DND-41 (cell line): ENCODE results near the gene TTLL5.

Experiments
- ATAC-seq: fragments of 200-7000 bp; cut with Tn5 transposase; 3 replicates; pipeline ENCODE4 v1.9.1; 2021; ENCODE audit warnings: low read depth; ENCODE audit not compliant: insufficient read depth
- DNase-seq: peaks from one replicate; pipeline ENCODE4 v3.0.0-alpha.2; 2020
- H2AFZ ChIP-seq: 2 replicates; pipeline ENCODE4 v1.6.0; 2012; ENCODE audit warnings: low read depth, low read length
- H3K27ac ChIP-seq: 2 replicates; pipeline ENCODE4 v1.5.1; 2012; ENCODE audit warnings: low read length, inconsistent platforms
- H3K27me3 ChIP-seq: fragments of 200-600 bp; sonication (generic); 2 replicates; pipeline ENCODE4 v1.6.0; 2012; ENCODE audit warnings: low read length, mild to moderate bottlenecking, inconsistent platforms; ENCODE audit not compliant: insufficient read depth, poor library complexity
- H3K36me3 ChIP-seq: 2 replicates; pipeline ENCODE4 v1.5.1; 2012; ENCODE audit warnings: low read length, inconsistent platforms; ENCODE audit not compliant: insufficient read depth
- H3K4me1 ChIP-seq: 2 replicates; pipeline ENCODE4 v1.5.1; 2012; ENCODE audit warnings: mild to moderate bottlenecking, low read length; ENCODE audit not compliant: insufficient read depth
- H3K4me2 ChIP-seq: 2 replicates; pipeline ENCODE4 v1.6.0; 2012; ENCODE audit warnings: mild to moderate bottlenecking, moderate library complexity, low read length, inconsistent platforms; ENCODE audit not compliant: insufficient read depth
- H3K4me3 ChIP-seq, 2 experiments: fragments of 200-600 bp in 1 of 2; shearing (Covaris generic) in 1 of 2; 2 replicates each; pipeline ENCODE4 v1.5.1; 2012 to 2016; ENCODE audit warnings: inconsistent platforms in 2 of 2, low read length in 2 of 2, mild to moderate bottlenecking in 2 of 2, low read depth in 1 of 2, moderate library complexity in 1 of 2
- H3K79me2 ChIP-seq: 2 replicates; pipeline ENCODE4 v1.6.0; 2012; ENCODE audit warnings: low read length, inconsistent platforms; ENCODE audit not compliant: insufficient read depth
- H3K9ac ChIP-seq: 2 replicates; pipeline ENCODE4 v1.6.0; 2012; ENCODE audit warnings: low read depth, mild to moderate bottlenecking, inconsistent platforms, low read length, moderate library complexity
- H3K9me3 ChIP-seq: 2 replicates; pipeline ENCODE4 v1.5.1; 2012; ENCODE audit warnings: low read length, moderate library complexity, mild to moderate bottlenecking, inconsistent platforms; ENCODE audit not compliant: insufficient read depth, severe bottlenecking
- H4K20me1 ChIP-seq: 2 replicates; pipeline ENCODE4 v1.6.0; 2012; ENCODE audit warnings: low read length; ENCODE audit not compliant: insufficient read depth
- CTCF ChIP-seq: IDR thresholded peaks from 2 replicates; pipeline ENCODE4 v1.5.1; 2012; ENCODE audit warnings: borderline replicate concordance, low read length, moderate library complexity, mild to moderate bottlenecking; ENCODE audit not compliant: poor library complexity, severe bottlenecking; ENCODE audit errors: extremely low read depth
- EZH2 ChIP-seq: IDR thresholded peaks from 3 replicates; pipeline ENCODE4 v1.6.1; 2012; ENCODE audit warnings: borderline replicate concordance, low read depth, mild to moderate bottlenecking, moderate library complexity, low read length, inconsistent platforms; ENCODE audit not compliant: severe bottlenecking

Gene TTLL5

GRCh38 chr14:75978249-75978731 is 317.2 kb downstream of the TTLL5 start:
- H3K9me3 ChIP-seq: no peaks in the 10 kb centered on the region
- H3K4me1 ChIP-seq: peaks cover 30% of the 10 kb centered on the region
- peaks cover 4% of the 10 kb centered on the region for H3K27me3 ChIP-seq
- H3K79me2 ChIP-seq: no peaks in the 10 kb centered on the region
- 0 out of 2 replicates have a peak, but pooled peaks cover 3% of the 10 kb centered on the region for H4K20me1 ChIP-seq
- DNase-seq (no peak), ATAC-seq (no peak)
- H3K4me2 ChIP-seq: no peak overlapping the region
- TF ChIP-seq EZH2 (no peak), CTCF (no peak)
- H3K4me3 ChIP-seq: no peak overlapping the region
- no peaks in the 10 kb centered on the region for H3K36me3 ChIP-seq
- H3K9ac ChIP-seq: no peak overlapping the region
- no peak overlapping the region for H2AFZ ChIP-seq
- no peak overlapping the region for H3K27ac ChIP-seq

- no peaks in the 10 kb centered on the region for H3K79me2 ChIP-seq
- no peak overlapping the region for H2AFZ ChIP-seq
- H3K27me3 ChIP-seq: peaks cover 4% of the 10 kb centered on the region
- H3K4me2 ChIP-seq: no peak overlapping the region
- ATAC-seq (no peak), DNase-seq (peak; percentile 32)
- peaks cover 30% of the 10 kb centered on the region for H3K4me1 ChIP-seq
- H3K4me3 ChIP-seq: no peak overlapping the region
- H4K20me1 ChIP-seq: 0 out of 2 replicates have a peak, but pooled peaks cover 3% of the 10 kb centered on the region
- peak; percentile 68 for TF ChIP-seq CTCF
- TF ChIP-seq EZH2: no peak
- H3K36me3 ChIP-seq: no peaks in the 10 kb centered on the region
- H3K9me3 ChIP-seq: no peaks in the 10 kb centered on the region
- no peak overlapping the region for H3K27ac ChIP-seq
- no peak overlapping the region for H3K9ac ChIP-seq
Measured at GRCh38 chr14:75979071-75979571, 318.1 kb downstream of the TTLL5 start.

DNA sequence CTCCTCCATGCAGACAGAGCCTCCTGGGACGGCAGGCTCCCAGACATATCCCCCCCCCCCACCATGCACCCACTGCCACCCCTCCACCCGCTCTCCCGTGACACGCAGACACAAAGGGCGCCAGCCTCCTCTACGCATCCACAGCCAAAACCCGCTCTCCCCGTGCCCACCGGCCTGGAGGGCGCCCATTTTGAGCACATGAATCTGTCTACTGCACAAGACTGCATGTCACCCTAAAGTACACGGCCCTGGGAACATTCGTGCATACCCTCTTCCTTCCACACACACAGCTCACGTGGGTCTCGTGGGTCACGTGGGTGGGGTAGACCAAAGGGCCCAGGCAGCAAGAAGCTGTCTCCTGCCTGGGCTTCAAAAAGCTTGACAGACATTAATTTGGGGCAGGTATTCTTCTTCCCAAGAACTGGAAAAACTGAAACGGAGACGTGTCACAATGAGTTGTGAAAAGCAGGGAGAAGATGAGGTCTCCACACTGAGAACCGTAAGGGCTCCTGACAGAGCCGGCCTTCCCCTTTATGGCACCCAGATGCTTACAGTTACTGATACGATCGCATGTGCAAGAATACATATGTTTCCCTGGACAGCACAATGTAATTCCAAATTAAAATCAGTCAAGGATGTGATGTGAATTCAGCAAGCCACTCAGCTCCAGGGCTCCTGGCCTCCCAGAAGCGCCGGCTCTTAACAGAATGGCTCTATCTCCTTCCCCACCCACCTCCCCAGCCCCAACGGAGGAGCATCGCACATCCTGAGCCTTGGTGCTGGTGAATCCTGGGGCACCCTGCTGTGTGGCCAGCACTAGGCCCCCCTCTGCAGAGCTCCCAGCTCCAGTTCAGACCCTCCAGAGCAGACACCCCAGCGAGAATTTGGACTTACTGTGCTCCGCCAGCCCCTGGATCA is 318.9 kb downstream of the TTLL5 start:
- H3K4me1 ChIP-seq: peaks cover 30% of the 10 kb centered on the region
- 0 out of 2 replicates have a peak, but pooled peaks cover 3% of the 10 kb centered on the region for H4K20me1 ChIP-seq
- no peak for TF ChIP-seq CTCF
- no peak for TF ChIP-seq EZH2
- ATAC-seq (no peak), DNase-seq (no peak)
- H2AFZ ChIP-seq: no peak overlapping the region
- H3K4me3 ChIP-seq: no peak overlapping the region
- H3K27ac ChIP-seq: no peak overlapping the region
- H3K9ac ChIP-seq: peak overlapping the region; percentile 16; the same call in 1 of the 2 replicates
- no peaks in the 10 kb centered on the region for H3K9me3 ChIP-seq
- no peaks in the 10 kb centered on the region for H3K36me3 ChIP-seq
- peak overlapping the region; percentile 68; the same call in 1 of the 2 replicates for H3K4me2 ChIP-seq
- no peaks in the 10 kb centered on the region for H3K79me2 ChIP-seq
- peaks cover 4% of the 10 kb centered on the region for H3K27me3 ChIP-seq
